Stimulated activated naive CD4-positive, alpha-beta T cell treated with Interleukin-2 at 50 U/mL for 16 hours (primary cell): Measurements from ENCODE around the gene NRG3.

Source experiments
- DNase-seq: peaks from one replicate; lab custom pipeline; 2025; lab: John Stamatoyannopoulos, UW

The NRG3 gene

GRCh38 chr10:82391971-82392370 is 517.0 kb downstream of the NRG3 start:
- no peak for DNase-seq

- DNase-seq, result no peak
Measured at GRCh38 chr10:82392533-82392932, 517.5 kb downstream of the NRG3 start.

GRCh38 chr10:82394122-82394521 is 519.1 kb downstream of the NRG3 start:
- no peak for DNase-seq

GRCh38 chr10:82394987-82395386 is 520.0 kb downstream of the NRG3 start:
- DNase-seq, result no peak

- DNase-seq, result no peak
Measured at GRCh38 chr10:82396886-82397285, 521.9 kb downstream of the NRG3 start.

GRCh38 chr10:82397854-82398253 is 522.9 kb downstream of the NRG3 start:
- no peak for DNase-seq

- DNase-seq, result no peak
Measured at GRCh38 chr10:82399850-82400249, 524.9 kb downstream of the NRG3 start.

GRCh38 chr10:82400841-82401240 is 525.8 kb downstream of the NRG3 start:
- DNase-seq, result no peak

- no peak for DNase-seq
Measured at GRCh38 chr10:82402906-82403401, 528.0 kb downstream of the NRG3 start.

- DNase-seq, result no peak
Measured at GRCh38 chr10:82409671-82410070, 534.7 kb downstream of the NRG3 start.

- no peak for DNase-seq
Measured at GRCh38 chr10:82411416-82411815, 536.4 kb downstream of the NRG3 start.

- no peak for DNase-seq
Measured at GRCh38 chr10:82420001-82420400, 545.0 kb downstream of the NRG3 start.

GRCh38 chr10:82429302-82429701 is 554.3 kb downstream of the NRG3 start:
- no peak for DNase-seq

GRCh38 chr10:82438277-82438676 is 563.3 kb downstream of the NRG3 start:
- no peak for DNase-seq

- no peak for DNase-seq
Measured at GRCh38 chr10:82440775-82441174, 565.8 kb downstream of the NRG3 start.

- no peak for DNase-seq
Measured at GRCh38 chr10:82452046-82452445, 577.1 kb downstream of the NRG3 start.

GRCh38 chr10:82452676-82453075 is 577.7 kb downstream of the NRG3 start:
- DNase-seq, result no peak

- no peak for DNase-seq
Measured at GRCh38 chr10:82453678-82454293, 578.8 kb downstream of the NRG3 start.

- DNase-seq, result no peak
Measured at GRCh38 chr10:82462910-82463551, 588.0 kb downstream of the NRG3 start.

GRCh38 chr10:82463614-82464013 is 588.6 kb downstream of the NRG3 start:
- no peak for DNase-seq

- DNase-seq, result no peak
Measured at GRCh38 chr10:82464191-82464818, 589.3 kb downstream of the NRG3 start.

- no peak for DNase-seq
Measured at GRCh38 chr10:82464966-82465365, 590.0 kb downstream of the NRG3 start.

- DNase-seq, result no peak
Measured at GRCh38 chr10:82468453-82468852, 593.5 kb downstream of the NRG3 start.
